GM12878 (cell line): ENCODE measurements around the gene AQP9. TPM values are rescaled to one million over a fixed set of nuclear protein-coding genes. Genes with fewer than 3 reads are reported as not detected.
A peak's percentile ranks its signal among the peaks of the same experiment; 100 is the strongest.

Experiments used
- ATAC-seq: fragments of 200-7000 bp; cut with Tn5 transposase; 3 replicates; pipeline ENCODE4 v1.9.1; 2020; ENCODE audit warnings: mild to moderate bottlenecking, moderate library complexity
- BruUV-seq: library from RNA; stranded (reverse); fragments of 400-500 nt; replicated peaks from 2 replicates; lab custom pipeline; 2021; lab: Mats Ljungman, UMichigan
- CTCF ChIA-PET: fragments of 300-600 bp; sonication (Branson Sonifier 250); formaldehyde crosslinking; extraction: SDS; loops from one replicate; lab custom pipeline; 2021; ENCODE audit warnings: inconsistent platforms; lab: Yijun Ruan, JAX
- POLR2A ChIA-PET: fragments of 350-600 bp; formaldehyde crosslinking; extraction: SDS; loops from one replicate; lab custom pipeline; 2021; ENCODE audit warnings: inconsistent platforms; lab: Charles Lee
- RAD21 ChIA-PET: fragments of 300-600 bp; sonication (Branson Sonifier 250); formaldehyde crosslinking; loops from one replicate; lab custom pipeline; 2023; ENCODE audit warnings: antibody characterized with exemption; ENCODE audit not compliant: unreplicated experiment; lab: Charles Lee
- SMC1A ChIA-PET: fragments of 300-600 bp; sonication (Branson Sonifier 250); formaldehyde crosslinking; loops from one replicate; lab custom pipeline; 2023; ENCODE audit not compliant: unreplicated experiment, uncharacterized antibody; lab: Charles Lee
- DNase-seq: peaks from one replicate; pipeline ENCODE4 v3.0.0-alpha.2; 2011; ENCODE audit warnings: low read depth, low spot score
- FAIRE-seq: peaks from 3 replicates; lab custom pipeline; 2011; peaks lifted over from hg19 to GRCh38; lab: Jason Lieb, UNC
- H2AFZ ChIP-seq: 2 replicates; pipeline ENCODE4 v1.6.0; 2011; ENCODE audit warnings: low read depth, low read length, control low read depth; ENCODE audit not compliant: control insufficient read depth
- H3K27ac ChIP-seq: 2 replicates; pipeline ENCODE4 v1.5.1; 2011; ENCODE audit warnings: control low read depth; ENCODE audit not compliant: control insufficient read depth, insufficient read depth
- H3K27me3 ChIP-seq, 2 experiments: replicated peaks in 1 of 2; 2 replicates each; pipeline versions ENCODE4 v1.6.0 to v1.6.1; 2011; ENCODE audit warnings: low read length in 1 of 2; ENCODE audit not compliant: control insufficient read depth in 2 of 2, insufficient read depth in 2 of 2
- H3K36me3 ChIP-seq, 2 experiments: 2 replicates each; pipeline ENCODE4 v1.5.1; 2011; ENCODE audit warnings: low read length in 1 of 2; ENCODE audit not compliant: control insufficient read depth in 2 of 2, insufficient read depth in 2 of 2
- H3K4me1 ChIP-seq: 2 replicates; pipeline ENCODE4 v1.6.1; 2011; ENCODE audit warnings: mild to moderate bottlenecking, low read length, moderate library complexity, mixed read lengths; ENCODE audit not compliant: control insufficient read depth, insufficient read depth
- H3K4me2 ChIP-seq: 2 replicates; pipeline ENCODE4 v1.6.0; 2011; ENCODE audit warnings: control low read depth; ENCODE audit not compliant: control insufficient read depth, insufficient read depth
- H3K4me3 ChIP-seq: fragments of 200-600 bp; sonication (generic); 2 replicates; pipeline ENCODE4 v1.5.1; 2016
- H3K79me2 ChIP-seq: 2 replicates; pipeline ENCODE4 v1.6.0; 2011; ENCODE audit warnings: low read length; ENCODE audit not compliant: control insufficient read depth, insufficient read depth
- H3K9ac ChIP-seq: 2 replicates; pipeline ENCODE4 v1.8.0; 2011; ENCODE audit warnings: low read length, control low read depth, mixed read lengths; ENCODE audit not compliant: control insufficient read depth, insufficient read depth
- H3K9me3 ChIP-seq: replicated peaks from 3 replicates; pipeline ENCODE4 v1.5.1; 2011; ENCODE audit warnings: mild to moderate bottlenecking, low read length; ENCODE audit not compliant: control insufficient read depth, insufficient read depth
- H4K20me1 ChIP-seq: 2 replicates; pipeline ENCODE4 v1.6.0; 2011; ENCODE audit not compliant: control insufficient read depth, insufficient read depth
- CBFB ChIP-seq: IDR thresholded peaks from 2 replicates; pipeline ENCODE4 v1.6.1; 2016; ENCODE audit warnings: antibody characterized with exemption, low read depth
- RAD21 ChIP-seq: IDR thresholded peaks from 2 replicates; pipeline ENCODE4 v1.6.1; 2011; ENCODE audit warnings: mild to moderate bottlenecking, low read depth, low read length, moderate library complexity; ENCODE audit not compliant: insufficient read depth
- SMC3 ChIP-seq: IDR thresholded peaks from 2 replicates; pipeline ENCODE4 v1.6.1; 2011; ENCODE audit warnings: low read length, improper control_type of control experiment, borderline replicate concordance
- WGBS: methylation state at CpG from one replicate; pipeline ENCODE4 v1.1.6; 2016; ENCODE audit warnings: low lambda C conversion rate; ENCODE audit not compliant: insufficient replicate concordance, insufficient coverage; ENCODE audit errors: missing lambda C conversion rate; 5-methylcytosine and 5-hydroxymethylcytosine counted together
- in situ Hi-C: fragments of 300-500 bp; cut with MboI; formaldehyde crosslinking; loops from 9 replicates; pipeline ENCODE4 v1.14.3; 2018; ENCODE audit warnings: mixed read lengths
- intact Hi-C: fragments of 100-400 bp; cut with micrococcal nuclease; formaldehyde crosslinking; loops from one replicate; pipeline ENCODE4 v1.14.2; 2022; ENCODE audit not compliant: unreplicated experiment
- polyA plus RNA-seq, 11 experiments: library from polyadenylated mRNA; depleted of rRNA in 4 of 11; unstranded in 6 of 11; stranded (reverse) in 5 of 11; fragments of >200 nt; fragmentation: Nextera tagmentation in 4 of 11; fragmentation: Illumina TruSeq in 1 of 11; extraction: Ambion mirVana in 4 of 11; extraction: Trizol in 1 of 11; gene quantifications; 1 replicate in 1 of 11; 2 replicates in 10 of 11; pipeline versions ENCODE4 v1.2.1 to v1.2.3, GENCODE V29; 2011 to 2016; ENCODE audit warnings: inconsistent platforms in 2 of 11, missing spikeins in 2 of 11, low read depth in 1 of 11
- total RNA-seq, 4 experiments: library from RNA; depleted of rRNA in 3 of 4; stranded (reverse); fragments of >200 nt in 3 of 4; fragmentation: Illumina TruSeq in 1 of 4; extraction: Trizol in 1 of 4; gene quantifications; 2 replicates each; pipeline versions ENCODE4 v1.2.1 to v1.2.3, GENCODE V29; 2013 to 2021
- TF ChIP-seq, protein P1 (sequence below), 3 experiments: IDR thresholded peaks in 2 of 3; conservative IDR thresholded peaks in 1 of 3; 2 replicates each; pipeline ENCODE4 v1.5.1; 2011; ENCODE audit warnings: low read depth in 3 of 3, low read length in 3 of 3, mild to moderate bottlenecking in 3 of 3, control low read depth in 2 of 3, moderate library complexity in 2 of 3, inconsistent platforms in 1 of 3, mixed read lengths in 1 of 3; ENCODE audit not compliant: control insufficient read depth in 2 of 3, insufficient read depth in 1 of 3; ENCODE audit errors: extremely low read depth in 1 of 3

Gene AQP9
- total and polyA plus RNA-seq, 10 of the 15 experiments (the other 5 are each of a cell fraction or from before 2014, with no cell fraction given) = 0.05 to 3.0 (median 0.22) TPM

DNA sequence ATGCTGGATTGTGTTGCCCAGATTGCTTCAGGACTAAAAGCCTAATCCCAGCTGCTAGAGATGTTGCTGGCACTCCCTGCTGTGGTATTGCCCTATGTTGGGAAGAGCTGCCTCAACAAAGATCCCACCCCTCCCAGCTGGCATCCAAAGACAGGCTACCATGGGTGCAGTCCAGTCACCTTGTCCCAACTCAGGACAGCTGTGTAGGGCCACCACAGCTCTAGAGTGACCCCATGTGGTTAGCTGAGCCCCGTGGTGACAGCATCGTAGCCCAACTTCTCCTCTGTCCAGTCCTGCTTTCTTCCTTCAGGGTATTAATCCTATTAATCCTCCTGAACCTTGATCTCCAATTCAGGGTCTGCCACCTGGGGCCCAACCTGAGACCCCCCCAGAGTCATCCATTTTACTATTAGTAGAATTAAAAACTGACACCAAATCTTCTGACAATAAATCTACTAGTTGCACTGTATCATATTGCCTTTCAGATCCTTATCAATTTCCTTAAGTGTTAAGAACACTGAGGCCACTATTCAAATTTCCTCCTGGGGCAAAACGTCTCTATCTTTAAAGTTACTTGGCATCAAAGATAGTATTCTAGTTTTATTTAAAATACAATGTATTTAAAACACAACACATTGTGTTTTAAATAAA, 83.5 kb downstream of the AQP9 start:
- no peaks in the 10 kb centered on the region for H3K36me3 ChIP-seq
- no TSS peak for BruUV-seq
- H2AFZ ChIP-seq = no peak overlapping the region
- no peaks in the 10 kb centered on the region for H4K20me1 ChIP-seq
- TF ChIP-seq SMC3 (peak; percentile 33; the same call in 1 of the 2 replicates), RAD21 (peak; percentile 52), CBFB (no peak)
- TF ChIP-seq, protein P1, sequence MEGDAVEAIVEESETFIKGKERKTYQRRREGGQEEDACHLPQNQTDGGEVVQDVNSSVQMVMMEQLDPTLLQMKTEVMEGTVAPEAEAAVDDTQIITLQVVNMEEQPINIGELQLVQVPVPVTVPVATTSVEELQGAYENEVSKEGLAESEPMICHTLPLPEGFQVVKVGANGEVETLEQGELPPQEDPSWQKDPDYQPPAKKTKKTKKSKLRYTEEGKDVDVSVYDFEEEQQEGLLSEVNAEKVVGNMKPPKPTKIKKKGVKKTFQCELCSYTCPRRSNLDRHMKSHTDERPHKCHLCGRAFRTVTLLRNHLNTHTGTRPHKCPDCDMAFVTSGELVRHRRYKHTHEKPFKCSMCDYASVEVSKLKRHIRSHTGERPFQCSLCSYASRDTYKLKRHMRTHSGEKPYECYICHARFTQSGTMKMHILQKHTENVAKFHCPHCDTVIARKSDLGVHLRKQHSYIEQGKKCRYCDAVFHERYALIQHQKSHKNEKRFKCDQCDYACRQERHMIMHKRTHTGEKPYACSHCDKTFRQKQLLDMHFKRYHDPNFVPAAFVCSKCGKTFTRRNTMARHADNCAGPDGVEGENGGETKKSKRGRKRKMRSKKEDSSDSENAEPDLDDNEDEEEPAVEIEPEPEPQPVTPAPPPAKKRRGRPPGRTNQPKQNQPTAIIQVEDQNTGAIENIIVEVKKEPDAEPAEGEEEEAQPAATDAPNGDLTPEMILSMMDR (IDR thresholded peaks at IDR 0.05 in 2 of 3, conservative IDR thresholded peaks at IDR 0.05 in 1 of 3; ENCODE audit: control insufficient read depth in 2 of 3, extremely low read depth in 1 of 3, insufficient read depth in 1 of 3, low read depth in 3 of 3, low read length in 3 of 3) = peak; percentile 48 to 59 (median 52); a peak in 5 of 6 replicates
- SMC1A ChIA-PET = interaction anchor here (0.6 to 1.4 kb wide), 2 partner anchors 10 to 144 kb away, joined by 3 to 4 read pairs; no protein-coding TSS in a partner anchor
- H3K9me3 ChIP-seq = no peaks in the 10 kb centered on the region
- in situ Hi-C loops = loop anchor here (10.0 kb wide), 2 partner anchors 1273 to 1303 kb away; no protein-coding TSS in a partner anchor
- H3K79me2 ChIP-seq = no peaks in the 10 kb centered on the region
- POLR2A ChIA-PET = no interaction called here
- H3K9ac ChIP-seq = no peak overlapping the region
- intact Hi-C loops = loop anchor here (10.0 kb wide), 2 partner anchors 673 to 733 kb away; no protein-coding TSS in a partner anchor
- CTCF ChIA-PET = interaction anchor here (0.8 to 1.9 kb wide), 2 partner anchors 12 to 1307 kb away, joined by 3 to 5 read pairs; no protein-coding TSS in a partner anchor
- FAIRE-seq (no peak), ATAC-seq (peak; percentile 86), DNase-seq (no peak)
- H3K27me3 ChIP-seq = no peaks in the 10 kb centered on the region
- RAD21 ChIA-PET = no interaction called here
- no peak overlapping the region for H3K4me2 ChIP-seq
- no peaks in the 10 kb centered on the region for H3K4me1 ChIP-seq
- no peak overlapping the region for H3K4me3 ChIP-seq
- H3K27ac ChIP-seq = no peak overlapping the region
- 2% methylated on average over 3 of the region's 3 CpGs for WGBS
